Endothelial cell of umbilical vein (primary cell): ENCODE measurements around the gene C6orf132.

Experiments used
- CTCF ChIP-seq, 2 donors: IDR thresholded peaks; 1 replicate in 1 of 2; 2 replicates in 1 of 2; pipeline ENCODE4 v1.5.1; 2011; ENCODE audit warnings: low read length in 2 of 2, mild to moderate bottlenecking in 2 of 2, moderate library complexity in 2 of 2, control low read depth in 1 of 2, inconsistent platforms in 1 of 2, low read depth in 1 of 2; ENCODE audit not compliant: insufficient read depth in 1 of 2; ENCODE audit errors: extremely low read depth in 1 of 2
- JUN ChIP-seq: IDR thresholded peaks from 2 replicates; pipeline ENCODE4 v1.6.1; 2011; ENCODE audit warnings: borderline replicate concordance, low read depth; ENCODE audit not compliant: insufficient read length, insufficient read depth
- MAX ChIP-seq: IDR thresholded peaks from 2 replicates; pipeline ENCODE4 v1.6.1; 2011; ENCODE audit not compliant: insufficient read depth, insufficient read length
- MYC ChIP-seq: IDR thresholded peaks from one replicate; pipeline ENCODE4 v1.6.1; 2011; ENCODE audit warnings: mild to moderate bottlenecking, low read depth, low read length
- POLR2A ChIP-seq: IDR thresholded peaks from 2 replicates; pipeline ENCODE4 v1.6.1; 2012; ENCODE audit warnings: low read depth, mild to moderate bottlenecking, control low read depth, low read length
- POLR2AphosphoS5 ChIP-seq: IDR thresholded peaks from 2 replicates; pipeline ENCODE4 v1.6.1; 2012; ENCODE audit warnings: low read depth, mild to moderate bottlenecking, control low read depth, low read length, moderate library complexity; ENCODE audit not compliant: insufficient read depth

- TF ChIP-seq MAX (no peak), CTCF (IDR thresholded peaks at IDR 0.05; ENCODE audit: extremely low read depth in 1 of 2, insufficient read depth in 1 of 2, low read depth in 1 of 2, low read length in 2 of 2) (no peak), POLR2A (no peak), POLR2AphosphoS5 (no peak), JUN (no peak), MYC (no peak)
Measured at GRCh38 chr6:42125663-42126062, 16.8 kb downstream of the C6orf132 start.
